Neural cell (in vitro differentiated cells): ENCODE data around the gene CLEC2B.

Source experiments
- CTCF ChIP-seq: fragments of 450-650 bp; IDR thresholded peaks from 2 replicates; pipeline ENCODE4 v1.5.1; 2014; ENCODE audit warnings: antibody characterized with exemption, mild to moderate bottlenecking, moderate library complexity; ENCODE audit not compliant: poor library complexity, severe bottlenecking
- EP300 ChIP-seq: fragments of 450-650 bp; conservative IDR thresholded peaks from 2 replicates; pipeline ENCODE4 v1.6.1; 2014; ENCODE audit warnings: antibody characterized with exemption, mild to moderate bottlenecking, moderate library complexity; ENCODE audit not compliant: poor library complexity, severe bottlenecking
- EZH2 ChIP-seq: fragments of 200-600, 300-800 bp; shearing (Covaris generic), sonication (generic); IDR thresholded peaks from 2 replicates; pipeline ENCODE4 v1.6.1; 2014; ENCODE audit warnings: antibody characterized with exemption, low read length, borderline replicate concordance, mild to moderate bottlenecking; ENCODE audit not compliant: insufficient read depth, poor library complexity, severe bottlenecking
- MXI1 ChIP-seq: fragments of 450-650 bp; conservative IDR thresholded peaks from 2 replicates; pipeline ENCODE4 v1.6.1; 2014; ENCODE audit warnings: antibody characterized with exemption, mild to moderate bottlenecking; ENCODE audit not compliant: poor library complexity, severe bottlenecking
- POLR2AphosphoS5 ChIP-seq: IDR thresholded peaks from 2 replicates; pipeline ENCODE4 v1.6.1; 2012
- RAD21 ChIP-seq: fragments of 450-650 bp; conservative IDR thresholded peaks from 2 replicates; pipeline ENCODE4 v1.6.1; 2014; ENCODE audit warnings: antibody characterized with exemption, mild to moderate bottlenecking, moderate library complexity
- SMC3 ChIP-seq: fragments of 450-650 bp; conservative IDR thresholded peaks from 2 replicates; pipeline ENCODE4 v1.6.1; 2014; ENCODE audit warnings: antibody characterized with exemption, mild to moderate bottlenecking, moderate library complexity; ENCODE audit not compliant: poor library complexity
- TAF1 ChIP-seq: IDR thresholded peaks from 2 replicates; pipeline ENCODE4 v1.6.1; 2012; ENCODE audit warnings: low read depth
- TF ChIP-seq, protein P1 (sequence below): IDR thresholded peaks from 2 replicates; pipeline ENCODE4 v1.6.1; 2012; ENCODE audit warnings: borderline replicate concordance

DNA sequence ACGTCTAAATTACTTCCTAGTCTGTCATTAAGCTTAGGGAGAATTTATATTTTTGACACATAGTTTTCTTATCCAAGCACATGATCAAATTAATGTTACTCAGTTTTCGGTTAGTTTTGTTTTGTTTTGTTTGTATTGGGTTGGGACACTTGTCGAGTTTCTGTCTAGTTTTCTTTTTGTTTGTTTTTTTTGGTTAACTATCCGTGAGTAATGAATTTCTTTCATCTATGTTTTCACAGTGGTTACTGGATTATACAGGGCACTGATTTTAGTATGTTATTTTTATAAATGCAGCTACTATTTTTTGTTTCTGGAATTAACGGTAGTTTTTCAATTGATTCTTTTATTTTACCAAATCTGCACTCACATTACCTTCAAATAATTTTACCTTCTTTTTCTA lies 39.2 kb downstream of the CLEC2B start:
- TF ChIP-seq CTCF (no peak), EP300 (no peak), EZH2 (no peak), RAD21 (no peak), POLR2AphosphoS5 (no peak), TAF1 (no peak), SMC3 (no peak), MXI1 (no peak)
- TF ChIP-seq, protein P1, sequence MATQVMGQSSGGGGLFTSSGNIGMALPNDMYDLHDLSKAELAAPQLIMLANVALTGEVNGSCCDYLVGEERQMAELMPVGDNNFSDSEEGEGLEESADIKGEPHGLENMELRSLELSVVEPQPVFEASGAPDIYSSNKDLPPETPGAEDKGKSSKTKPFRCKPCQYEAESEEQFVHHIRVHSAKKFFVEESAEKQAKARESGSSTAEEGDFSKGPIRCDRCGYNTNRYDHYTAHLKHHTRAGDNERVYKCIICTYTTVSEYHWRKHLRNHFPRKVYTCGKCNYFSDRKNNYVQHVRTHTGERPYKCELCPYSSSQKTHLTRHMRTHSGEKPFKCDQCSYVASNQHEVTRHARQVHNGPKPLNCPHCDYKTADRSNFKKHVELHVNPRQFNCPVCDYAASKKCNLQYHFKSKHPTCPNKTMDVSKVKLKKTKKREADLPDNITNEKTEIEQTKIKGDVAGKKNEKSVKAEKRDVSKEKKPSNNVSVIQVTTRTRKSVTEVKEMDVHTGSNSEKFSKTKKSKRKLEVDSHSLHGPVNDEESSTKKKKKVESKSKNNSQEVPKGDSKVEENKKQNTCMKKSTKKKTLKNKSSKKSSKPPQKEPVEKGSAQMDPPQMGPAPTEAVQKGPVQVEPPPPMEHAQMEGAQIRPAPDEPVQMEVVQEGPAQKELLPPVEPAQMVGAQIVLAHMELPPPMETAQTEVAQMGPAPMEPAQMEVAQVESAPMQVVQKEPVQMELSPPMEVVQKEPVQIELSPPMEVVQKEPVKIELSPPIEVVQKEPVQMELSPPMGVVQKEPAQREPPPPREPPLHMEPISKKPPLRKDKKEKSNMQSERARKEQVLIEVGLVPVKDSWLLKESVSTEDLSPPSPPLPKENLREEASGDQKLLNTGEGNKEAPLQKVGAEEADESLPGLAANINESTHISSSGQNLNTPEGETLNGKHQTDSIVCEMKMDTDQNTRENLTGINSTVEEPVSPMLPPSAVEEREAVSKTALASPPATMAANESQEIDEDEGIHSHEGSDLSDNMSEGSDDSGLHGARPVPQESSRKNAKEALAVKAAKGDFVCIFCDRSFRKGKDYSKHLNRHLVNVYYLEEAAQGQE: no peak
